Stimulated activated CD8-positive, alpha-beta memory T cell treated with anti-CD3 and anti-CD28 coated beads, Interleukin-4, amount 100 ng/mL, for 4 hours (primary cell): ENCODE data around the gene SERPINA10.
"Not testable (repeated sequence)": the region's sequence is repeated elsewhere in the genome, so short reads cannot be mapped to it uniquely, and the experiment has no call there.

ENCODE experiments used
- DNase-seq, 2 donors: peaks; one replicate each; pipeline ENCODE4 v3.0.0-alpha.2; 2020; ENCODE audit warnings: low read depth in 2 of 2, low spot score in 1 of 2

SERPINA10 gene

DNA sequence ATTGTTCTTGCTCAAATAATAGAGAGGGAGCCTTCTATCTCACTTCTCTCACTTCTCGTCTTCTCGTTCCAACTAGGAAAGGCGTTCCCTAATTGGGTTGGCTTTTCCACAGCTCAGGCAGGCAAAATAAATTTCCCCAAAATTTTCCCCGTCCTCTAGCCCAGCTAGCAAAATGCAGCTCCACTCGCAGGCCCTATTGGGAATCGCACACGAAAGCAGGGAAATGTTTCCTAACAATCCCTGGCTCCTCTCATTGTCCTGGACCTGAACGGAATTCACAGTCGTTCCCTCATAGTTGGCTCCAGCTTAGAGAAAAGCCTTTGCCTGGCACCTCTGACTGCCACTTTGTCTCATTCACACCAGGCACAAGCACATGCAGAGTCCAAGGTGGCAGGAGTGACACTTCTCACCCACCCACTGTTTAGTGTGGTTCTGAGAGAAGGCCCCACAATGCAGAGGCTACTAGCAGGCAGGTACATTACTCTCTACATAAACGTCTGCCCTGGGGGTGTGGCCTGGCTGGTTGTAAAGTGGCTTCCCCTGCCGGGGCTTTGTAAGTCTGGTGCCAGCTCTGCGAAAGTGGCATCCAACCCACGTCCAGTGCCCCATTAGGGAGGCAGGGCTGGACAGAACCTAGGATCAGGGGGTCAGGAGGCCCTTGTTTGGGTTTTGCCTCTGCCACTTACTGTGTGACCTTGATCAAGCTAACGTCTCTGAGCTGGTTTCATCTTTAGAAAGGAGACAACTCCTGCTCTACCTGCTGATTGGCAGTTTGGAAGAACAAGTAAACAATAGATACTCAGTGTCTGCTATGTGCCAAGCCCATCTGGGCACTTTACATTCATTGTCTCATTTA lies 4.2 kb downstream of the SERPINA10 start:
- no peak for DNase-seq

DNA sequence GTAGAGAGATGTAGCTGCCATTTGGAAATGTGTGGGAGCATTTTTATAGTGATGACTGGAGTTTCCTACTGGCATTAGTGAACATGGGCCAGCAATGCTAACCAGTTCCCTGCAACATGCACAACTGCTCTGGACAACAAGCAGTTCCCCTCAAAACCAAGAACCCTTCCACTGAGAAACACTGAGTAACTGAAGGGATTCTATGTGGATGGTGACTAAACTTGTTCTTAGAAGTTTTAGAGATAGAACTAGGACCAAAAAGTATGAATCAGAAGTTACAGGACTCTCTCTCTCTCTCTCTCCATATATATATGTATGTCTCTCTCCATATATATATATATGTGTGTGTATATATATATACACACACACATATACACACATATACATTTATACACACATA lies 7.9 kb downstream of the SERPINA10 start:
- no peak for DNase-seq

DNA sequence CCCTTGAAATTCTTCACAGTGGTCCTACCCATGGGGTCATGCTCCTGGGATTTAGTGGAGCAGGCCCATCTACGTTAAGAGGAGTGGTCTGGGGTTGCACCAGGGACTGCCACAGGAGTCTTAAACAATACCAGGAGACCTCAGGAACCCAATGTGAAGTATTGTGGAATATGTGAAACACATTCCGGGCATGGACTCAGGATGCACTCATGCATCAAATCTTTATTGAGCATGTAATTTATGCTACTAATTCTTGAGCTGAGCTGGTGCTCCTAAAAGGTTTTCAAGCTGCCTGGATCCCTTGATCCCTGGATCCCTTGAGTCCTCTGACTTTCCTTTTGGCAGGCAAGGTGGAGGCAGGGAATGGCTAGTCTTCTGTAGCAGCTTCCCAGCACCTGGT lies 8.8 kb downstream of the SERPINA10 start:
- DNase-seq, result no peak

DNA sequence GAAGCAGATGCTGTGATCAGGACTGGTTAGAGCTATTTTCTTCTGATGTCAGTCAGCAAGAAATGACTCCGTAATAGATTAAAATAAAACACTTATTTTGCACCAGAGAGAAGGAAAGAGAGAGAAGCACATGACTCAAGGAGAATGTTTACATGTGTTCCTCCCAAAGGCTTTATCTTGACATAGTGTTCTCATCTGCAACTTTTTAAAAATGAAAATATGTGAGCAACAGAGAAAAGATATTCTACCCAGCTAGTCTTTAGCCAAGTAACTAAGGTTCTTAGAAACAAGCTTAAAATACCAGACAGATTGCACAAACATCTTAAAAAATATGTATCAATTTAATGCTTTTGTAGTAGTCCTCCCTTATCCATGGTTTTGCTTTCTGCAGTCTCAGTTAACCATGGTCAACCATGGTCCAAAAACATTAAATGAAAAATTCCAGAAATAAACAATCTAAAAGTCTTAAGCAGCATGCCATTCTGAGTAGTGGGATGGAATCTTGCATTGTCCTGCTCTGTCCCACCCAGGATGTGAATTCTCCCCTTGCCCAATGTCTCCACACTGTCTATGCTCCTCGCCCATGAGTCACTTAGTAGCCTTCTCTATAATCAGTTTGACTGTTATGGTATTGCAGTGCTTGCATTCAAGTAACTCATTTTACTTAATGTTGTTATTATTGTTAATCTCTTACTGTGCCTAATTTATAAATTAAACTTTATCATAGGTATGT lies 9.9 kb downstream of the SERPINA10 start:
- no peak for DNase-seq

DNA sequence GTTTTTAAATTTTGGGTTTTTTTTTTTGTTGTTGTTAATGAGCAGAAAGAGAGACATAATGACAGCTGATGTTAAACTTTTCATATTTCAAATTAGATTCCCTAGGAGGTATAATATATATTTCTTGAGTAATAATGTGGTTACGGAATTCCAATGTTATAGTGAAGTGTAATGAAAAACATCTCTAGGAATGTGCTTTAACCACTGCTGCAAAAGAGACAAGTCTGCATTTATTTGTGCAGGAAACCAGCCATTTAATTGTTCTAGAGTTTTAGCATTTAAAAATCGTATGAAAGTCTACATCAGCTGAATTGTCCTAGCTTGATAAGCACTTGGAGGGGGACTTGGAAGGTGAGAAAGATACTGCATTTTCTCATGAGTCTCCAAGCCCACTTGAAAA lies 14.3 kb downstream of the SERPINA10 start:
- no peak for DNase-seq

DNA sequence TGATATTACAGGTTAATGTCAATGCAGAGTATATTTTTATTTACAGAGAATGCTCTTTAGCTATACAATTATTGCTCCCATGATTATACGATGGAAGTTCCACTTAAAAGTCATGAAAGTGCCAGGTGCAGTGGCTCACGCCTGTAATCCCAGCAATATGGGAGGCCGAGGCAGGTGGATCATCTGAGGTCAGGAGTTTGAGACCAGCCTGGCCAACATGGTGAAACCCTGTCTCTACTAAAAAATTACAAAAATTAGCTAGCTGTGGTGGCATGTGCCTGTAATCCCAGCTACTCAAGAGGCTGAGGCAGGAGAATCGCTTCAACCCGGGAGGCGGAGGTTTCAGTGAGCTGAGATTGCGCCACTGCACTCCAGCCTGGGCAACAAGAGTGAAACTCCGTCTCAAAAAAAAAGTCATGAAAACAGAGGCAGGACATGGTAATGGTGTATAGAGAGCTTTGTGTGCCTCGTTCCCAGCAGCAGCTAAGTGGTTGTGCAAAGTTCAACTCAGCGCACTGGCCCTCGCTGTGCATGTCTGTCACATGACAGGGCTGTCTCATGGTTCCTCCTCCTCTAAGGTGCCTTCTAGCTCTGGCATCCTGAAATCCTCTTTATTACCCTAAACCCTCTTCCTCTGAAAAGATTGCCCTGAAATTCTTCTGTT lies 16.0 kb downstream of the SERPINA10 start:
- not testable (repeated sequence) for DNase-seq

DNA sequence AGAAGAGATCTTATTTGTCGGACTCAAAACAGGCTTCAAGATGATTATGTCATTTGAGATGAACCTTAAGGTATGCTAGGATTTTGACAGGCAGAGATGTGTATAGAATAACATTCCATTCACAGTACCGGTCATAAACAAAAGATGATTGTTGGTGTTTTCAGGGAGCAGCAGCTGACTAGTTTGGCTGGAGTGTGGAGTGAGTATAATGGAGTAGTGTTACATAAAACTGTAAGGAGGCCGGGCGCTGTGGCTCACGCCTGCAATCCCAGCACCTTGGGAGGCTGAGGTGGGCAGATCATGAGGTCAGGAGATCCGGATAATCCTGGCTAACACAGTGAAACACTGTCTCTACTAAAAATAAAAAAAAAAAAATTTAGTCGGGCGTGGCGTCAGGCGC lies 23.9 kb downstream of the SERPINA10 start:
- no peak for DNase-seq

DNA sequence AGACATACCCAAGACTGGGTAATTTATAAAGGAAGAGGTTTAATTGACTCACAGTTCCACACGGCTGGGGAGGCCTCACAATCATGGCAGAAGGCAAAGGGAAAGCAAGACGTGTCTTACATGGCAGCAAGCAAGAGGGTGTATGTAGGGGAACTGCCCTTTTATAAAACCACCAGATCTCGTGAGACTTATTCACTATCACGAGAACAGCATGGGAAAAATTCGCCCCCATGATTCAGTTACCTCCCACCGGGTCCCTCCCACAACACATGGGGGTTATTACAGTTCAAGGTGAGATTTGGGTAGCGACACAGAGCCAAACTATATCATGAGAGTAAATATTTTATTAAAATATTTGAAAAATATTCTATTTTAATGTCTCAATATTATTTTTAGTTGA lies 24.5 kb downstream of the SERPINA10 start:
- not testable (repeated sequence) for DNase-seq

DNA sequence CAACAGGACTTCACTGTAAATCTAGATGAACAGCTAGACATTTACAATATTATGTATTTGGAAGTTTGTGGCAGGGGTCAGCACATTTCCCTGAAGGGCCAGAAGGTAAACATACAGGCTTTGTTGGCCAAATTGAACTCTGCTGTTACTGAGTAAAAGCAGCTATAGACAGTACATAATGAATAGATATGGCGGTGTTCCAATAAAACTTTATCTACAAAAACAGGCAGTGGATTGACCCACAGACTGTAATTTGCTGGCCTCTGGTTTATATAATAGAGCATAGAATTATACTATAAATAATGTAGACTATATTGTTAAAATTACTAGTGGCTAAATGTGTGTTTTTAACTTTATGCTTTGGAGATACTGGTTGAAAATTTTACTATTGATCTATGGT lies 25.7 kb downstream of the SERPINA10 start:
- DNase-seq, result no peak

DNA sequence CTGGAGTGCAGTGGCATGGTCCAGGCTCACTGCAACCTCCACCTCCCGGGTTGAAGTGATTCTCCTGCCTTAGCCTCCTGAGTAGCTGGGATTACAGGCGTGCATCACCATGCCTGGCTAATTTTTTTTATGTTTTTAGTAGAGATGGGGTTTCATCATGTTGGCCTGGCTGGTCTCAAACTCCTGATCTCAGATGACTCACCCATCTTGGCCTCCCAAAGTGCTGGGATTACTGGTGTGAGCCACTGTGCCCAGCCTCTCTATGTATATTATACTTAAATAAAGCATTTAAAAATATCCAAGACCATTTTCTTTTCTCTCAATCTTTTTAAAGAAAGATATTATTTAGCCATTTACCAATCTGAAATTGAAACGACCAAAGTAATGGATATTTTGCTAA lies 28.9 kb downstream of the SERPINA10 start:
- not testable (repeated sequence) for DNase-seq

DNA sequence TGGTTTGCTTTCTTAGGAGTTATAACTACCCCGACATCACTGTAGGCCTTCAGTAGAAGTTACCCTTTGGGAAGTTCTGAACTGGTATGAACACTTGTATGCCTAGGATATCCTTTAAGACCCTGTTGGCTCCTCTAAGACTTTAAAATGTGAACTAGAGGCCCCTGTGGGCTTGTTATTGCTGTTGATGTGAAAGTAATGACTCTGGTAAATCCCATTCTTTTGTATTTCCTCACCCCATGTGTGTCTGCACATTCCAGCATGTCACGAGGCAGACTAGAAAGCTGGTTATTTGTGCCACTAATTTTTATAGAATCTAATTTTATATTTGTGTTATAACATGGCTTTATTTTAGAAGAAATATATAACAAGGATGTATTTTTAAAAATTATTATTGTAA lies 48.9 kb downstream of the SERPINA10 start:
- DNase-seq, result no peak

DNA sequence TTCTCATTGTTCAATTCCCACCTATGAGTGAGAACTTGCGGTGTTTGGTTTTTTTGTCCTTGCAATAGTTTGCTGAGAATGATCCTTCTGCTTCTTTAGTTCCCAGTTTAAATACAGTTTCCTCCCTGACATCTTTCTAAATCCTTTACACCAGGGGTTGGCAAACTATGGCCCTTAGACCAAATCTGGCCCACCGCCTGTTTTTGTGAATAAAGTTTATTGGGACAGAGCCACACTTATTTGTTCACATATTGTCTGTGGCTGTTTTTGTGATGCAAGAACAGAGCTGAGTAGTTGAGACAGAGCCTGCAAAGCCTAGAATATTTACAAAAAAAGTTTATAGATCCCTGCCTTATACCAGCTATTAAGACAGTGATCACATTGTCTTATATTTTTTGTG lies 53.7 kb downstream of the SERPINA10 start:
- DNase-seq, result no peak

DNA sequence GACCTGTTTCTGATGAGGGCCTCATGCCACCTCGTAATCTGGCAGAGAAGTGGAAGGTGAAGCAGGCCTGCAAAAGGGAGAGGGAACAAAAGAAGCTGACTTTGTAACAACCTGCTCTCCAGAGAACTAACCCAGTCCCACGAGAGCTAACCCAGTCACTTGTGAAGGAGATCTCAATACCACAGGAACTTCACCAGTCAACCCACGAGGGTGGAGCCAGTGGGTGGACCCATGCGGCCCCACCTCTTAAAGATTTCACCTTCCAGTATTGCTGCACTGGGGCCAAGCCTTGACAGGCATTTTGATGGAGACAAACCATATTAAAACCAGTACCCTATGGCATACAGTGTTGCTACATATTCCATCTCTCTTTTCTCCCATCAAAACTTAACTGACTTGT lies 55.1 kb downstream of the SERPINA10 start:
- DNase-seq, result no peak

DNA sequence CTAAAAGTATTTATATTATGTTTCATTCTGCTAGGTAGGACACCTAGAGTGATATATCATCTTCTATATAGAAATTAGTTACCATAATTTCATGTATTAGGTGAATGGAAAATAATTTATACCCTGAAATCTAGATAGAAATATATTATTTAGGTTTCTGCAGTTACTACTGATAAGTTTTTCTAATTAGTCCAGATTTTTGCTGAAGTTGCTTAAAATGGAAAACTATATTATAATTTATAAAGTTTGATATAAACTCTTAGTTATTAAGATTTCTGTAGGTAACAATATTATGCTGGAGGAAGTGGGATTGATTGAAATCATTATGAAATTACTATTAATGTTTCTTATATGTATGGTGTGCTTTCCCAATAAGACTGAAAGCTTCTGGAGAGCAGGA lies 56.0 kb downstream of the SERPINA10 start:
- no peak for DNase-seq
